Tibial artery (tissue), 4 donors: Measurements from ENCODE around the gene L3HYPDH.

Source experiments
- DNase-seq, 2 donors: peaks; one replicate each; pipeline ENCODE4 v3.0.0-alpha.2; 2019
- H3K27ac ChIP-seq, 2 donors: fragments of 200-600 bp; sonication (generic) in 1 of 2; 1 replicate in 1 of 2; 2 replicates in 1 of 2; pipeline ENCODE4 v1.5.1; 2018 to 2019; ENCODE audit warnings: mild to moderate bottlenecking in 1 of 2
- H3K27me3 ChIP-seq, 2 donors: fragments of 200-600 bp; sonication (generic) in 1 of 2; one replicate each; pipeline versions ENCODE4 v1.5.1 to v1.6.0; 2016 to 2019
- H3K36me3 ChIP-seq, 3 donors: fragments of 200-600 bp; sonication (generic) in 2 of 3; one replicate each; pipeline ENCODE4 v1.5.1; 2016 to 2019; ENCODE audit warnings: mild to moderate bottlenecking in 2 of 3
- H3K4me1 ChIP-seq, 4 donors: fragments of 200-600 bp; sonication (generic) in 2 of 4; 1 replicate in 3 of 4; 2 replicates in 1 of 4; pipeline ENCODE4 v1.5.1; 2016 to 2019
- H3K4me3 ChIP-seq, 2 donors: fragments of 200-600 bp; sonication (generic) in 1 of 2; 1 replicate in 1 of 2; 2 replicates in 1 of 2; pipeline ENCODE4 v1.5.1; 2018 to 2019; ENCODE audit warnings: mild to moderate bottlenecking in 2 of 2
- H3K9me3 ChIP-seq, 3 donors: fragments of 200-600 bp; sonication (generic) in 1 of 3; one replicate each; pipeline ENCODE4 v1.5.1; 2016 to 2019
- intact Hi-C: fragments of 100-400 bp; cut with DNase I; formaldehyde crosslinking; loops from one replicate; pipeline ENCODE4 v1.15.0; 2023; ENCODE audit warnings: low total_unique reads
- TF ChIP-seq, protein P1 (sequence below), 2 experiments: fragments of 200-600 bp in 1 of 2; fragments of 450-650 bp in 1 of 2; IDR thresholded peaks; one replicate each; pipeline ENCODE4 v1.5.1; 2017 to 2019; ENCODE audit warnings: antibody characterized with exemption in 2 of 2, mild to moderate bottlenecking in 1 of 2, moderate library complexity in 1 of 2

The L3HYPDH gene

DNA sequence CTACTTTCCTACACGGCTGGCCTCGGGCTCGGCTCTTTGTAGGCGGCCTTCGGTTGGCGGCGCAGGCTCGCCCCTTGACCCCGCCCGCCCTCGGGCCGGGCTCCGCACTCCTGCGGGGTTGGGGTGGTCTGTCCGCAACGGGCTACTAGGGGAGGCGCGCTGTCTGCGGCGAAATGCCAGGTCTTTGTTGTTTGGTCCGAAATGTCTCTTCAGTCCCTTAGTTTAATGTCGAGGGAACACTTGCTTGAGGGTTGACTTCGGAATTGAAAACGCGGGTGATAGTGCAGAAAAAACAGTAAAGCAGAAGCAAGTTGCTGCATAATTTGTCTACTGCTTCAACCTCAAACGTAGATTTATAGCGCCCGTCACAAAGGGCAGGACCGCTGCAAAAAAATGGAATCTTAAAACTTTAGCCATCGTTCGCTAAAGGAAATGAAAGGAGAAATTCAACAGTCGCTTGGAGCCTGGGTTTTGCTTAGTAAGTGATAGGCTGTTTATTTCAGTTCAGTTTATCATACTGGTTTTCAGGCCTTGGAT lies 499 bp upstream of the L3HYPDH start:
- Histone ChIP-seq H3K27me3 (no peaks in the 10 kb centered on the region), H3K36me3 (peaks cover 2 to 19% (median 6%) of the 10 kb centered on the region in 3 donors), H3K27ac (peak overlapping the region; percentile 88 to 96), H3K4me3 (peak overlapping the region; percentile 76 to 88), H3K9me3 (no peaks in the 10 kb centered on the region), H3K4me1 (peaks cover 0 to 58% (median 35%) of the 10 kb centered on the region in 4 donors)
- no peak for DNase-seq
- intact Hi-C loops, result loop anchor here (10.0 kb wide), 1 partner anchor 1660 kb away; no protein-coding TSS in a partner anchor
- TF ChIP-seq, protein P1, sequence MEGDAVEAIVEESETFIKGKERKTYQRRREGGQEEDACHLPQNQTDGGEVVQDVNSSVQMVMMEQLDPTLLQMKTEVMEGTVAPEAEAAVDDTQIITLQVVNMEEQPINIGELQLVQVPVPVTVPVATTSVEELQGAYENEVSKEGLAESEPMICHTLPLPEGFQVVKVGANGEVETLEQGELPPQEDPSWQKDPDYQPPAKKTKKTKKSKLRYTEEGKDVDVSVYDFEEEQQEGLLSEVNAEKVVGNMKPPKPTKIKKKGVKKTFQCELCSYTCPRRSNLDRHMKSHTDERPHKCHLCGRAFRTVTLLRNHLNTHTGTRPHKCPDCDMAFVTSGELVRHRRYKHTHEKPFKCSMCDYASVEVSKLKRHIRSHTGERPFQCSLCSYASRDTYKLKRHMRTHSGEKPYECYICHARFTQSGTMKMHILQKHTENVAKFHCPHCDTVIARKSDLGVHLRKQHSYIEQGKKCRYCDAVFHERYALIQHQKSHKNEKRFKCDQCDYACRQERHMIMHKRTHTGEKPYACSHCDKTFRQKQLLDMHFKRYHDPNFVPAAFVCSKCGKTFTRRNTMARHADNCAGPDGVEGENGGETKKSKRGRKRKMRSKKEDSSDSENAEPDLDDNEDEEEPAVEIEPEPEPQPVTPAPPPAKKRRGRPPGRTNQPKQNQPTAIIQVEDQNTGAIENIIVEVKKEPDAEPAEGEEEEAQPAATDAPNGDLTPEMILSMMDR (IDR thresholded peaks at IDR 0.05), result no peak

DNA sequence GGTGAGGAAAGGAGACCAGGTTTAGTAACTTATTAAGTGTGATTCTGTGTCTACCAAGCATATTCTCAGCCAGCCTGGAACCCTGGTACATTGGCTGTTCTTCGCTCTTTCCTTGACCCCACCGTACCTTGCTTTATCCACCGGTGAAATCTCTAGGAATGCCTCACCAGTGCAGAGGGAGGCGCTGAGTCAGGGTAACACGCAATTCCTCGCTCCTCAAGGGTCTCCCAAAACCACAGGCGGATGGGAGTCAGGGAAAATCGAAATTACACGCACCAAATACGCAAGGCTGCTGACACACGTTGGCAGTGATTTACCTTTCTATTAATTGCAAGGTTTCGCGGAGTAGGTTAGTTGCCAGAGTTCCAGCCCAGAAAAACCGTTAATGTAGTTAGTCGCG lies 845 bp downstream of the L3HYPDH start:
- H3K9me3 ChIP-seq, result no peaks in the 10 kb centered on the region
- intact Hi-C loops, result loop anchor here (10.0 kb wide), 1 partner anchor 1661 kb away; no protein-coding TSS in a partner anchor
- peaks cover 0 to 63% (median 34%) of the 10 kb centered on the region in 4 donors for H3K4me1 ChIP-seq
- peaks cover 0 to 12% (median 6%) of the 10 kb centered on the region in 3 donors for H3K36me3 ChIP-seq
- peak overlapping the region; percentile 88 to 96 for H3K27ac ChIP-seq
- peak overlapping the region; percentile 76 to 88 for H3K4me3 ChIP-seq
- peak in 1 of 2 donors; percentile 72 for DNase-seq
- TF ChIP-seq, protein P1 (IDR thresholded peaks at IDR 0.05), result no peak
- no peaks in the 10 kb centered on the region for H3K27me3 ChIP-seq

DNA sequence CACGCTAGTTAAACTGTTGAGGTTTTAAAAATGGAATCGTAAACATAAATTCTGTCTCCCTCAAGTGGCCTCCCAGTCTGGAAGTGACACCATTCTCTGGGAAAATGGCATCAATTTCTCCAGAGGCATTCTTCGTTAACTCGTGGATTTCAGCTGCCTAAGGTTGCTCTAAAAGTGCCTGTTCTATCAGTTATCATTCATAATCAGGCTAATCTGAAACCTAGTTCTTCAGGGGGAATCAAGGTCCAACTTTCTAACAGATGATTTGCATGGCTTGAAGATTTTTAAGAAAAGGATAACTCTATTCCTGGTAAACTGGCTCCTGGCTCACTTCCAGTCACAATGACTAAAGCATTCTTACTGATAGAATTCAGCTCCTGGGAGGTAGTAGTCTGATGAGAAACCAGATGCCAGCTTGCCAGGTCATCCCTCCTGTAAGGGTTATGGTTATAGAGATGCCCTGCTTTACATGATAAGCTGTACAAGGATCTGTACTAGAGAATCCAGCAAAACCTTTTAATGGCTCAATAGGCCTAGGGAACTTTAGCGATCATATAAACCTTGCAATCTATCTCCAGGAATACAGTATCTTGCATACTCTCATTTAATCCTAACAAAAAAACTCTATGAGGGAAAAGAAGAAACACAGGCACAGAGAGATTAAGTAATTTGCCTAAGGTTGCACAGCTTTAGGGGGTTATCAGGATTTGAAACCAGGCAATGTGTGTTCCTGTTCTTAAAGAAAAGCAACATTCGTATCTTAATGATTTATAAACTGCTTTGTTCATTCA lies 1.5 kb downstream of the L3HYPDH start:
- TF ChIP-seq, protein P1 (IDR thresholded peaks at IDR 0.05), result no peak
- Histone ChIP-seq H3K27ac (peak overlapping the region; percentile 88 to 96), H3K9me3 (no peaks in the 10 kb centered on the region), H3K36me3 (peaks cover 0 to 10% (median under 1%) of the 10 kb centered on the region in 3 donors), H3K4me3 (peak overlapping the region; percentile 76 to 88), H3K27me3 (no peaks in the 10 kb centered on the region), H3K4me1 (peaks cover 0 to 63% (median 32%) of the 10 kb centered on the region in 4 donors)
- DNase-seq, result peak in 1 of 2 donors; percentile 34
- intact Hi-C loops, result loop anchor here (10.0 kb wide), 1 partner anchor 1662 kb away; no protein-coding TSS in a partner anchor

DNA sequence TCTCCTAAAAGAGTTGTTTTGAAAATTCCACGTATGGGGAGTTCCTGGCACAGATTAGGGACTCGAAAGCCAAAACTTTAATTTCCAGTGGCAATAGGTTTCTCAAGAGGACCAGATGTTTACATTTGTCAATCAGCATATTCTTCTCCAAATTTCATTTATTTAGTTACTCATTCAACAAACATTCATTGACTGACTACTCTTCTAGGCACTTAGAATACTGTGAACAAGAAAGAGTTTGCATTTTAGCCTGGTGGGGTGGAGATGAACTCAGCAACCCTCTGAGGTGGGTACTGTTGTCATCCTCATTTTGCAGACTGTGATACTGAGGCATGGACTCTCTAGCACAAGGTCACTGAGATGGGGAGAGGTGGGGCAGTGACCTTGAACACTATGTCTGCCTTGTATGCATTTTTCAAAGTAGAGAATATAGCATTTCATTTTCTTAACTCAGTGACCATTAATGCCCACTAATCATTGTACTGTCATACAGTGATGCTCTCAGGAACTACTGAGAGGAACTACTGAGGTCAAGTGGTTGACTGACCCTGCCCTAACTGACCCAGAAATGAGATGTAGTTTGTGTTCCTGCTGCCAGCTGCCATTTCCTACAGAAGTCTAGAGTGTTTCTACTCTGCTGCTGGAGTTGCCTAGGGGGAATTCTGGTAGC lies 2.2 kb downstream of the L3HYPDH start:
- H3K27me3 ChIP-seq, result no peaks in the 10 kb centered on the region
- H3K4me1 ChIP-seq, result peaks cover 0 to 63% (median 30%) of the 10 kb centered on the region in 4 donors
- H3K27ac ChIP-seq, result peak overlapping the region; percentile 88 to 96
- H3K36me3 ChIP-seq, result peaks cover 0 to 10% (median 7%) of the 10 kb centered on the region in 3 donors
- H3K4me3 ChIP-seq, result peak overlapping the region; percentile 76 to 88
- DNase-seq, result no peak
- intact Hi-C loops, result loop anchor here (10.0 kb wide), 1 partner anchor 1663 kb away; no protein-coding TSS in a partner anchor
- no peaks in the 10 kb centered on the region for H3K9me3 ChIP-seq
- TF ChIP-seq, protein P1 (IDR thresholded peaks at IDR 0.05), result no peak

DNA sequence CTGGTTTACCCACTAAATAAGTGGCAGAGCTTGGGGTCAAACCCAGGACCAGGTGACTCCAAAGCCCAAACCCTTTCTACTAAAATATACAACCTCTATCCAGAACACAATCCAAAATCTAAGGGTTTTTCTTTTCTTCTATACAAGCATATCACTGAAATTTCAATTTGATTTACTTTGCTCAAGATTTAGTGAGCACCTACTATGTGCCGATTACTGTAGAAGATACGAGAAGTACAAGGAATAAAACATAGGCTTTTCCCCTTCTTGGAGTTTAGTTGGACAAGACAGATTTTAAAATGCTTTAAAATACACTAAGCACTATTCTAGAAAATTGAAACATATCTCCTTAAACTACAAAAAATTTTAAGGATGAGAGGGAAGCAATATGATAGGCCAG lies 2.8 kb downstream of the L3HYPDH start:
- DNase-seq, result no peak
- TF ChIP-seq, protein P1 (IDR thresholded peaks at IDR 0.05), result no peak
- H3K9me3 ChIP-seq, result no peaks in the 10 kb centered on the region
- H3K27me3 ChIP-seq, result no peaks in the 10 kb centered on the region
- H3K4me1 ChIP-seq, result peaks cover 0 to 57% (median 29%) of the 10 kb centered on the region in 4 donors
- H3K4me3 ChIP-seq, result peak overlapping the region in 1 of 2 donors; percentile 88
- H3K27ac ChIP-seq, result peak overlapping the region; percentile 49 to 88
- peaks cover 0 to 13% (median 10%) of the 10 kb centered on the region in 3 donors for H3K36me3 ChIP-seq
- intact Hi-C loops, result loop anchor here (10.0 kb wide), 1 partner anchor 1663 kb away; no protein-coding TSS in a partner anchor
